Endothelial cell of umbilical vein (primary cell): ENCODE measurements around the gene KLHL26.

ENCODE experiments used
- CTCF ChIP-seq, 2 donors: IDR thresholded peaks; 1 replicate in 1 of 2; 2 replicates in 1 of 2; pipeline ENCODE4 v1.5.1; 2011; ENCODE audit warnings: low read length in 2 of 2, mild to moderate bottlenecking in 2 of 2, moderate library complexity in 2 of 2, control low read depth in 1 of 2, inconsistent platforms in 1 of 2, low read depth in 1 of 2; ENCODE audit not compliant: insufficient read depth in 1 of 2; ENCODE audit errors: extremely low read depth in 1 of 2
- EZH2 ChIP-seq: IDR thresholded peaks from 2 replicates; pipeline ENCODE4 v1.6.1; 2012; ENCODE audit warnings: borderline replicate concordance, low read depth, mild to moderate bottlenecking, moderate library complexity, low read length, inconsistent platforms; ENCODE audit not compliant: severe bottlenecking
- POLR2A ChIP-seq: IDR thresholded peaks from 2 replicates; pipeline ENCODE4 v1.6.1; 2012; ENCODE audit warnings: low read depth, mild to moderate bottlenecking, control low read depth, low read length

- no peak for TF ChIP-seq EZH2
- TF ChIP-seq POLR2A, result no peak
- TF ChIP-seq CTCF (IDR thresholded peaks at IDR 0.05; ENCODE audit: extremely low read depth in 1 of 2, insufficient read depth in 1 of 2, low read depth in 1 of 2, low read length in 2 of 2), result no peak
These were observed 48.7 kb upstream of the KLHL26 start for GRCh38 chr19:18587962-18588610.
